Subcutaneous abdominal adipose tissue (tissue), 5 donors: ENCODE measurements around the gene MYL6.

Source experiments
- H3K27ac ChIP-seq: one replicate; pipeline ENCODE4 v1.7.0; 2013; ENCODE audit warnings: low read depth, mild to moderate bottlenecking, inconsistent platforms, low read length, moderate library complexity
- H3K27me3 ChIP-seq, 5 donors: one replicate each; pipeline ENCODE4 v1.7.0; 2013; ENCODE audit warnings: low read length in 5 of 5, inconsistent platforms in 1 of 5; ENCODE audit not compliant: control insufficient read depth in 5 of 5, insufficient read depth in 4 of 5
- H3K36me3 ChIP-seq, 5 donors: one replicate each; pipeline ENCODE4 v1.7.0; 2013; ENCODE audit warnings: low read length in 5 of 5; ENCODE audit not compliant: control insufficient read depth in 5 of 5, insufficient read depth in 5 of 5
- H3K4me1 ChIP-seq, 5 donors: one replicate each; pipeline ENCODE4 v1.7.0; 2013; ENCODE audit warnings: low read length in 5 of 5, mild to moderate bottlenecking in 3 of 5, moderate library complexity in 1 of 5; ENCODE audit not compliant: control insufficient read depth in 5 of 5, insufficient read depth in 5 of 5
- H3K4me3 ChIP-seq, 5 donors: one replicate each; pipeline ENCODE4 v1.7.0; 2013; ENCODE audit warnings: low read length in 5 of 5, low read depth in 1 of 5
- H3K9ac ChIP-seq, 5 donors: one replicate each; pipeline ENCODE4 v1.7.0; 2013; ENCODE audit warnings: low read length in 5 of 5, mild to moderate bottlenecking in 4 of 5, moderate library complexity in 3 of 5
- H3K9me3 ChIP-seq, 5 donors: one replicate each; pipeline ENCODE4 v1.7.0; 2013; ENCODE audit warnings: low read length in 5 of 5; ENCODE audit not compliant: control insufficient read depth in 5 of 5
- donor health status: healthy.
- donor health status: healthy.
- donor health status: healthy.
- donor health status: healthy.
- donor health status: healthy.

MYL6 gene

DNA sequence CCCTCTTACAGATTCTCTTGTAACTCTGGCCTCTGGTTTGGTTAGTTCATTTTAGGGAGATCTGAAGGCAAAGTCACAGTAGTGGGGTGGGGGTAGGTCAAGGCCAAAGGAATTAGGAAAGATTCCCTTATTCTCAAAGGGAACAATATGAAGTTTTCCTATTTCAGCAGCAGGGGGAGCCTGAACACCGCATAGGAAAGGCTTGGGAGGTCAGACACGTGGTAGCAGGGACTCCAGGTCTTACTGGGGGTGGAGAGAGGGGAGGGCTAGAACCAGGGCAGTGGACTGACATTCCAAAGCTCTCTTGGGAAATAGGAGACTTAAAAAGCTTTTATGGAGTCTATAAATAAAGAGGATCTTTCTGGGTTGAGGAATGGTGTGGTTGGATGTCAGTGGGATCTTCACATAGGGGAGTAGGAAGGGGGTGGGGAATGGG lies 38.8 kb upstream of the MYL6 start:
- Histone ChIP-seq H3K9ac (peak overlapping the region in 3 of 5 donors; percentile 77 to 86 (median 83)), H3K36me3 (peaks cover 0 to 28% (median 17%) of the 10 kb centered on the region in 5 donors), H3K4me1 (peaks cover 16 to 53% (median 36%) of the 10 kb centered on the region in 5 donors), H3K4me3 (peak overlapping the region in 3 of 5 donors; percentile 6 to 82 (median 80)), H3K9me3 (no peaks in the 10 kb centered on the region), H3K27me3 (no peaks in the 10 kb centered on the region), H3K27ac (peak overlapping the region; percentile 88)

DNA sequence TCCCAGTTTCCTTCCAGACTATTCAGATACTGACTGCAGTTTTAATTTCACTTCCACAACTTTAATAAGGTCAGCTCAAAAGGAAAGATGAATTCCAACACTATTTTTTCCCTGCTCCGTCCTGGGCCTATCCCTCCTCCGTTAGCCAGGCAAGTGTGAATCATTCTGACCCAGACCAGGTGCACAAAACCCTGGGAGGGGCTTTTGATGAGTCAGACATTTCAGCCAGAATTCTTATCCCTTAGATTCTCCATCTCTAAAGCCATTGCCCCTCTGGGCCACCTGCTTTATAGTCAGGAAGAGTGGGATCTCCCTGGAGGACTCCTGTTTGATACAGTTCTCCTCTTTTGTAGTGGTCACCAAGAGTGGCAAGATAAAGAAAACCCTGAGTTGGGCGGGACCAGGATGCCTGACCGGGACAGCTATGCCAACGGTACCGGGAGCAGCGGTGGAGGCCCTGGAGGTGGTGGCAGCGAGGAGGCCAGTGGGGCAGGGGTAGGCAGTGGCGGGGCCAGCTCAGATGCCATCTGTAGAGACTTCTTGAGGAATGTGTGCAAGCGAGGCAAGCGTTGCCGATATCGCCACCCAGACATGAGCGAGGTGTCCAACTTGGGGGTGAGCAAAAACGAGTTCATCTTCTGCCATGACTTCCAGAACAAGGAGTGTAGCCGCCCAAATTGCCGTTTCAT lies 37.9 kb upstream of the MYL6 start:
- H3K9ac ChIP-seq: peak overlapping the region in 3 of 5 donors; percentile 34 to 86 (median 77)
- H3K27ac ChIP-seq: peak overlapping the region; percentile 88
- H3K4me1 ChIP-seq: peaks cover 16 to 59% (median 44%) of the 10 kb centered on the region in 5 donors

DNA sequence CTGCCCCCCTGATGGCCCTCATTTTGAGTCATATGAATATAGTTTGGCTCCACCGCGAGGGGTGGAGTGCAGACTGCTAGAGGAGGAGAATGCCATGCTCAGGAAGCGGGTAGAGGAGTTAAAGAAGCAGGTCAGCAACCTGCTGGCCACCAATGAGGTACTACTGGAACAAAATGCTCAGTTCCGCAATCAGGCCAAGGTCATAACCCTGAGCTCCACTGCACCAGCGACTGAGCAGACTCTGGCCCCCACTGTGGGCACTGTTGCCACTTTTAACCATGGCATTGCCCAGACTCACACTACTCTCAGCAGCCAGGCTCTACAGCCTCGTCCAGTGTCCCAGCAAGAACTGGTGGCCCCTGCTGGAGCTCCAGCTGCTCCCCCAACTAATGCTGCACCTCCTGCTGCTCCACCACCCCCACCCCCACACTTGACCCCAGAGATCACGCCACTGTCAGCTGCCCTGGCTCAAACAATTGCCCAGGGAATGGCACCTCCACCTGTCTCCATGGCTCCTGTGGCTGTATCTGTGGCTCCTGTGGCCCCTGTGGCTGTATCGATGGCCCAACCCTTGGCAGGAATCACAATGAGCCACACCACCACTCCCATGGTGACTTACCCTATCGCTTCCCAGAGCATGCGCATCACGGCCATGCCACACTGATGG lies 36.8 kb upstream of the MYL6 start:
- no peak overlapping the region for H3K4me3 ChIP-seq
- no peaks in the 10 kb centered on the region for H3K27me3 ChIP-seq

More for the DNA sequence above, 37.9 kb upstream of the MYL6 start:
- no peaks in the 10 kb centered on the region for H3K27me3 ChIP-seq
- no peaks in the 10 kb centered on the region for H3K9me3 ChIP-seq
- peak overlapping the region in 1 of 5 donors; percentile 6 for H3K4me3 ChIP-seq
- H3K36me3 ChIP-seq: peaks cover 0 to 28% (median 17%) of the 10 kb centered on the region in 5 donors

DNA sequence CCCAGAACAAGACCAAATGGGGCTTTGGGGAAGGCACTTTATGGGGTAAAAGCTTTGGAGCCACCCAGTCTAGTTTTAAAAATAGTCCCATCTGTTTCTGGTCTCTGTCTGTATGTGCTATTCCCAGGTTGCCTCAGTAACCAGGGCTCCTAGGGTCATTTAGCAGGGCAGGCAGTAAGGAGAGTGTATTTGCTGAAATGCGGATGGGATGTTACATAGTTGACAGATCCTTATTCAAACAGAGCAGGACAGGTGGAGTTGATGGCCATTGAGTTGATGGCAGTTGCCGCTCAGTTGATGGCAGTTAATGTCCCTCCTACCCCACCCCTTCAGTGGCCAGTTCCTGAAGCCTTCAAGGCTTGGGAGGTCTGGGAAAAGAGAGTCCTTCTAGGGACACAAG lies 35.5 kb upstream of the MYL6 start:
- Histone ChIP-seq H3K9ac (peak overlapping the region in 2 of 5 donors; percentile 25 to 36), H3K9me3 (no peaks in the 10 kb centered on the region), H3K4me1 (peaks cover 28 to 73% (median 57%) of the 10 kb centered on the region in 5 donors)

More for the DNA sequence above, 36.8 kb upstream of the MYL6 start:
- H3K9me3 ChIP-seq: no peaks in the 10 kb centered on the region
- peaks cover 0 to 28% (median 17%) of the 10 kb centered on the region in 5 donors for H3K36me3 ChIP-seq
- H3K27ac ChIP-seq: no peak overlapping the region
- H3K4me1 ChIP-seq: peaks cover 16 to 67% (median 51%) of the 10 kb centered on the region in 5 donors
- H3K9ac ChIP-seq: no peak overlapping the region

DNA sequence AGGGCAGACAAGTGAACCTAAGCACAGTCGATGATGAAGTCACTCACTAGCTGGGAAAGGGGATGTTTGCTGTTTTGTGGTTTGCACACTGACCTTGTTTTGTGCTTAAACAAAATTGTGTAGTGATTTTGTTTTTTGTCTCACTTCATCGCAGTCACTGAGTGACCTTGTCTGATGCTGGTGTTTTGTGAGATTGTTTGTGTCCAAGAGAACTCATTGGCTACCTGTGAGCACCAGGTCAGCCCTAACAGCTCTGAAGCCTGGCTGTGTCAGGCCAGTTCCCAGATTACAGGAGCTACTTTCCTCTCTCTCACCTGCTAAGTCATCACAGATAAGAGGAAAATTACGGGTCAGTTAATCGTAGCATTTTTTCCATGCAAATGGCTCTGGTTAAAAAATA lies 34.0 kb upstream of the MYL6 start:
- Histone ChIP-seq H3K4me1 (peaks cover 20 to 69% (median 55%) of the 10 kb centered on the region in 5 donors), H3K27me3 (no peaks in the 10 kb centered on the region), H3K27ac (no peak overlapping the region), H3K36me3 (peaks cover 0 to 28% (median 17%) of the 10 kb centered on the region in 5 donors), H3K4me3 (no peak overlapping the region), H3K9me3 (no peaks in the 10 kb centered on the region), H3K9ac (no peak overlapping the region)

More for the DNA sequence above, 35.5 kb upstream of the MYL6 start:
- Histone ChIP-seq H3K27ac (peak overlapping the region; percentile 51), H3K36me3 (peaks cover 0 to 28% (median 17%) of the 10 kb centered on the region in 5 donors), H3K4me3 (no peak overlapping the region), H3K27me3 (no peaks in the 10 kb centered on the region)

DNA sequence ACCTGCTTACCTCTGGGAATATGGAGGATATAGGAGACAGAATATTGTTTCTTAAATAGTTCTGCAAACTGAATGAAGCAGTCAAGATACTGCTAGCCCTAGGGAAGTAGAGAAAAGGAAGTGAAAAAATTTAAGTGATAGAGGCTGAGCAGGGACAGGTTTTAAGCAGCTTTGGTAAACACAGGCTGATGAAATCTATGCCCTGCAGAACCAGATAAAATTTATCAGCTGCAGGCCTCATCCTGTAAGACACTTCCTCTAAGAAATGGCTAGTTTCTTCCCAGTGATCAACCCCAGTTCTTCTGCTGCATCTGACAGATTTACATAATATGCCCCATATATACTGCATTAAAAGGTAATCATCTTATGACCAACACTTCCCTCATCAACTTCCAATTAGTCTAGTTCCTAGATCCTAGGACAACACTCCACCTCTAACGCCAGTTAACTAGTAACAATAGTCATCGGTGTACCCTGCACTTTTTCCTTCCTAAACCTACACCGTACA lies 31.4 kb upstream of the MYL6 start:
- Histone ChIP-seq H3K4me3 (peak overlapping the region in 3 of 5 donors; percentile 54 to 97 (median 93)), H3K27ac (peak overlapping the region; percentile 92), H3K27me3 (no peaks in the 10 kb centered on the region), H3K4me1 (peaks cover 21 to 72% (median 59%) of the 10 kb centered on the region in 5 donors), H3K9me3 (no peaks in the 10 kb centered on the region), H3K9ac (peak overlapping the region in 3 of 5 donors; percentile 23 to 49 (median 30)), H3K36me3 (peaks cover under 1 to 27% (median 19%) of the 10 kb centered on the region in 5 donors)

DNA sequence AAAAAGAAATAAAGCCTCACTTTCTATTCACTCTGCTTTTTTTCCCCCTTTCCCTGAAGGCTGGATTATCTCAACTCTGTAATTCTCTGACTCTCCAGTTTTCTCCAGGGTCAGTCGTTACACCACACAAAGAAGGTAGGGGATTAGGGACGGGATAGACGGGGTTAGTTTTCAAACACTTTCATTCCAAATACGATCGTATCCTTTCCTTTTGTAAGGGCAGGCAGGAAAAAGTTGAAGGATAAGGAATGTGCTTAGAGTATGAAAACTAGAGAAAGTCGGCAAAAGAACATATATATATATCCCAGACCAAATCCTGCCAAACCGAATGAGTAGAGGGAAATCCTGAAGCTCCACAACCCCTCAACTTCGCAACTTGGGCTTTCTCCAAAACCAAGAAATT lies 30.7 kb upstream of the MYL6 start:
- Histone ChIP-seq H3K4me1 (peaks cover 21 to 69% (median 59%) of the 10 kb centered on the region in 5 donors), H3K9me3 (no peaks in the 10 kb centered on the region), H3K27ac (peak overlapping the region; percentile 92), H3K36me3 (peaks cover 3 to 27% (median 23%) of the 10 kb centered on the region in 5 donors), H3K9ac (peak overlapping the region; percentile 23 to 70 (median 59)), H3K4me3 (peak overlapping the region; percentile 22 to 97 (median 72)), H3K27me3 (no peaks in the 10 kb centered on the region)

DNA sequence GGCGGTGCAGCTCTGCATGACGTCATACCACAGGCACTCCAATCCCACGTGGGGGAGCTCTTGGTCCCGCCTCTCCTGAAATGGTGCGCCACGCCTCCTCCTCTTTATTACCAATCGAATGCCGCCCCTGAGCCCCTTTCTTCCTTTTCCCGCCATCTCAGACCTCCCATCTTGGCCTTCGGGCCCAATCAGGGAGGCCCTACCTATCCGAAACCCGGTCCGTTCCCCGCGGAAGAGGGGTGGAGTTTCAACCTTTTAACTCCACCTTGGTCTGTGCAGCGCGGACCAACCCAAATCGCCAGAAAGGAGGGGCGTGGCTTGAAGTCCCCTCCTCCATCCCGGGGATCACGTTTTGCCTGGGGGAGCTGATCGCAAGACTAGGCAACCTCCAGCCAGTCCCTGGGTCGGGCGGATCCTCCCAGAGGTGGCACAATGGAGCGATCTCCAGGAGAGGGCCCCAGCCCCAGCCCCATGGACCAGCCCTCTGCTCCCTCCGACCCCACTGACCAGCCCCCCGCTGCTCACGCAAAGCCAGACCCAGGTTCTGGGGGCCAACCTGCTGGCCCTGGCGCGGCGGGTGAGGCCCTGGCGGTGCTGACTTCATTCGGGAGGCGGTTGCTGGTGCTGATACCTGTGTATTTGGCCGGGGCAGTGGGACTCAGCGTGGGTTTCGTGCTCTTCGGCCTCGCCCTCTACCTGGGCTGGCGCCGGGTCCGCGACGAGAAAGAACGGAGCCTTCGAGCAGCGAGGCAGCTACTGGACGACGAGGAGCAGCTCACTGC lies 30.1 kb upstream of the MYL6 start, which contains the start of gene ESYT1:
Gene ESYT1, plus strand, starts transcription at position 380 of the 782 bp plus-strand sequence. Its CDS starts 53 bp downstream, at position 433.
- H3K4me3 ChIP-seq: peak within 1 kb of the TSS; percentile 90 to 98 (median 93)
- H3K27ac ChIP-seq: peak within 1 kb of the TSS; percentile 95
- H3K27me3 ChIP-seq: no peaks in the 10 kb centered on the region
- peak within 1 kb of the TSS; percentile 73 to 92 (median 84) for H3K9ac ChIP-seq
- peaks cover 3 to 31% (median 27%) of the 10 kb centered on the region in 5 donors for H3K36me3 ChIP-seq
- peaks cover 18 to 68% (median 59%) of the 10 kb centered on the region in 5 donors for H3K4me1 ChIP-seq
- H3K9me3 ChIP-seq: no peaks in the 10 kb centered on the region

DNA sequence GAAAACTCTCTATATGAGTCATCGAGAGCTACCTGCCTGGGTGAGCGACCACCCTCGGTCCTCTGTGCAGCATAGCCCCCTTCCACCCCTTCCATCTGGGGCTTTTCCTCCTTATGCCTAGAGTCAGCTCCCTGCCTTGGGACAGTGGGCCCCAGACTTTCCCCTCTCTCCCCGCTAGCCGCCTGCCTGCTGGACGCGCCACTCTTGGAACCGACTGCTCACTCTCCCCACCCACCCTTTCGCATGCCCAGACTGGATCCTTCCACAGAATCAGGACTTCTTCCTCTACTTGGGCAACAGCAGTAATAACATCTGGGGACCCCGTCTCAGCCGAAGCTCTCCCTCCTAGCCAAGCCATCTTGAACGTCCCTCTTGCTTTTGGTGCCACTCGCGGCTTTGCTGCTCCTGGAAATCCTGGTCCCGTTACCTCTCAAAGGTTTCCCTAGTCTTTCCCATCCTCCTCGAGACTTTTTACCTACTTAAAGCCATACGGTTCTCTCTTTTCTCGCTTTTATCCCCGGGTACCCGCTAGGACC lies 29.4 kb upstream of the MYL6 start:
- Histone ChIP-seq H3K27me3 (no peaks in the 10 kb centered on the region), H3K9ac (peak overlapping the region; percentile 73 to 92 (median 84)), H3K4me3 (peak overlapping the region; percentile 90 to 98 (median 93)), H3K4me1 (peaks cover 18 to 68% (median 59%) of the 10 kb centered on the region in 5 donors), H3K36me3 (peaks cover 6 to 38% (median 34%) of the 10 kb centered on the region in 5 donors), H3K27ac (peak overlapping the region; percentile 95), H3K9me3 (no peaks in the 10 kb centered on the region)
